Mesenteric fat pad (tissue), 1 donor: ENCODE data around the gene MAP2. TPM values are rescaled to one million over a fixed set of nuclear protein-coding genes. Genes with fewer than 3 reads are reported as not detected.

ENCODE experiments used
- DNase-seq: peaks from one replicate; pipeline ENCODE4 v3.0.0-alpha.2; 2020; ENCODE audit warnings: low spot score
- total RNA-seq: library from RNA; stranded (reverse); fragmentation: NEBNext Ultra II Directional; extraction: Animal tissue kit (Norgen Biotek cat#: 25700); gene quantifications from one replicate; pipeline ENCODE4 v1.2.1, GENCODE V29; 2021
- donor health status: DM: yes; HTN: yes; CAD: no.

The MAP2 gene
- total RNA-seq, 1 donor from 2014 or later = 3.4 TPM

DNA sequence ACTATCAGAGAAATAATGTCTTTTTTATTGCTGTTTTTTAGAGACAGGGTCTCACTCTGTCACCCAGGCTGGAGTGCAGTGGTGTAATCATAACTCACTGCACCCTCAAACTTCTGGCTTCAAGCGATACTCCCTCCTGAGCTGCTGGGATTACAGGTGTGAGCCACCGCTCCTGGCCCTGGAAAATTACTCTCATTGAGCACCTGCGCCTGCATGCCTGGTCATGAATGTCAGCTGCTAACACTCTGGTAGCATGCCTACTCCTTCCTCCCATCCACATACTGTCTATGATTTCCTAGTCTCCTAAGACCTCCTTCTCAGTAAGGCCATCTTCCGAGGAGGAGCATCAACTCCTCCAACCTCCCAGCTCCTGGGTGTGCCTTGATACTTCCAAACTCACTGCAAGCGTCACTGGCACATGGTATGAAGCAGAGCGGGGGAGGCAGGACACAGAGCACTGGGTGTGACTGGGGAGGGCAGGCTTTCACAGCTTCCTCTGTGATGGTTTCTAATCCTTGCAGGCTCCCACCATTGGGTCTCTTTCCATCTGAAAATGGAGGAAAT lies 1.6 kb upstream of the MAP2 start:
- DNase-seq = no peak

GRCh38 chr2:209424199-209424701 lies 403 bp downstream of the MAP2 start:
- peak; percentile 86 for DNase-seq

- no peak for DNase-seq
Observed at GRCh38 chr2:209424781-209425470, 1.1 kb downstream of the MAP2 start.

GRCh38 chr2:209425471-209426071 lies 1.7 kb downstream of the MAP2 start:
- no peak for DNase-seq

- DNase-seq = no peak
Observed at GRCh38 chr2:209426432-209426831, 2.6 kb downstream of the MAP2 start.

GRCh38 chr2:209431701-209432100 lies 7.9 kb downstream of the MAP2 start:
- no peak for DNase-seq

DNA sequence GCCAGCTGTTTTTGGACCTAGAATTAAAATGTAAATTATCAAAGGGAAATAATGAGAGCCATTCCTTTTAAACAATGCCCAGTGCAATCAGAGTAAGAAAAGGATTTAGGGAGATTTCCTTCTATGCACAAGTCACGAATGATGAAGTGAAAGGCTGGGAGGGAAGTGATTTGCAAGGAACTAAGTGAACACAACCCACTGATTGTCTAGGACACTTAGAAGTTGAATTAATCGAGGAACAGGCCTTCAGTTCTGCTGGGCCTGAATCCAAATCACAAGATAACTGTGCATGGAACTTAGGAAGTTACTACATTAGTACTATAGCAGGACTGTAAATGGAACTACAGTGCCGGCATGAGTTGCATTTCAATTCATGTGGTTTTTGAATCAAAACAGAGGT lies 17.7 kb downstream of the MAP2 start:
- no peak for DNase-seq

GRCh38 chr2:209442939-209443338 lies 19.1 kb downstream of the MAP2 start:
- no peak for DNase-seq

DNA sequence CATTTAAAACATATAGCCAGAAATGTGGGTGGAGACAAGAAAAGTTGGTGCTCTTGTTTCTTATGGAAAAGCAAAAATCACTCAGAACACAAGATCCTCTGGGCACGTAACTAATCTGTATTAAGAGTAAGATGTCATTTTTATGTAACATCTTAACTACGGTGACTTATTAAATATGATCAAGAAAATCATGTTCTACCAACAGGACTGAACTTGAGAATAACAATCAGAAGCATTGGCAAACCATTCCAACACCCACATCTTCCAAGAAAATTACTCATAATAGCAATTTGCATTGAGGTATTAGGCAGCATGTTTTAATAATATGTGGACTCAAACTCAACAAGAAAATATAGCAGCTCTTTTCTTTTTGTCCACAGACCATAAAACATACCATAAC lies 21.6 kb downstream of the MAP2 start:
- DNase-seq = no peak

DNA sequence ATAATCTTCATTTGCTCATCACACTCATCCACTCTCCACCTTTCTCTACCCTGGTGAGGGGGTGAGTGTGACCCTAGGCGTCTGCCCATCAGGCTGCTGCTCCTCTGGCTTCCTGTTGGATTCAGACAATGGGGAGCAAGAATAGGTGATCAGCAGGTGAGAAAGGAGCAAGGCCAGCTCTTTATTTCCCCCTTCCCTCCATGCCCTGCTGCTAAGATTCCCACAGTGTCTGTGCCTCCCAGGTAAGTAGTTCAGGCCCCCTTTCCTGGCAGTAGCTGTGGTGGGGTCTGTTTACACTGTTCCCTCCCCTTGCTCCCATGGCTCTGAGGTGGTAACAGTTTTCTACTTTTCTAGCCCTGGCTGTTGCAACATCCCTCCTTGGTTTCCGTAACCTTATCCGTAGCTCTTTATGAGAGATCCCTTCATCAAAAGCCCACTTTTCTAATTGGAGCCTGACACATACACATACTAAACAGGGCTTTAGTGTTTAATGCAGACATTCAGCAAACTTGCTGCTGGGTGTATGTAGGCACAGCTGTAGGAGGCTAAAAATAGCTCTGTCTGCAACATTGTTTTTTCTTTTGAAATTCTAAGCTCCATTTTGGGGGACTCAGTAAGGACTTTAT lies 27.5 kb downstream of the MAP2 start:
- DNase-seq = no peak

GRCh38 chr2:209456489-209456888 lies 32.6 kb downstream of the MAP2 start:
- no peak for DNase-seq

DNA sequence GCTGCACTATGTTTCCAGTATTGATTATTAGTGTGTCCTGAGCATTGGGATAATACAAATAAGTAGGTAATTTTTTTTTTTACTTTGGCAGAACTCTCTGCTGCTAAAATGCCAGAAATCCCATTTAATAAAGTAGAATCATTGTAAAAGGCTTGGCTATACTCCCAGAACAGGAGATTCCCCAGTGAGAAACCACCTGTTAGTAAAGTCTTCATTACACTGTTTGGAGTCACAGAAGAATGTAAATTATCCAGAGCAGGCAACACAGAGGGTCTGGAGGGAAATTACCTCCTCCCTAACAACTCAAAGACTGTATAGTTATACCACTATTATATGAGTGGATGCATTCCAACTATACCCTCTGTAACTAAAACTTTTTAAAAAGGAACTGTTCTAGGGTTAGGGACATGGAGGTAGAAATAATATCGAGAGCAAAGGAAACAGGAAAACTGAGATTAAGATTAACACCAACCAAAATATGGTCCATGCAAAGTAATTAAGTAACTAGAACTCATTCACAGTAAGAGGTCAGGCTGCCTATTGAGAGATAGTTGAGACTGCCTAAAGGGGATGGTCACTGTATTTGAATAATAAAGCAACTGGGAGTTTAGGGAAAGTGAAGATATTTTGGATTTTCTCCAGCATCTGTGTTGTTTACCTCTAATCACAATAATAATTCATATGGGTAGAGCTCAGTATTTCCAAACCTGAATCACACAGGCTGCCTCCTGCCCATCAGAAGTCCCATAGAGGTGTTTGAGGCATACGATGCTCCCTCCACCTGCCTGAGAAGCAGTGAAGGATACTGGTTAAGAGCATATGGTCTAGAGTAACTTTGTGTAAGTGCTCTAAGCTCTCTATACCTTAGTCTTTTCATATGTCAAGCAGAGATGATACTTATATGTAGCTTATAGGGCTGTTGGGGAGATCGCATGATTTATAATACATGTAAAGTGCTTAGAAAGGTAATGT lies 34.4 kb downstream of the MAP2 start:
- DNase-seq = no peak

DNA sequence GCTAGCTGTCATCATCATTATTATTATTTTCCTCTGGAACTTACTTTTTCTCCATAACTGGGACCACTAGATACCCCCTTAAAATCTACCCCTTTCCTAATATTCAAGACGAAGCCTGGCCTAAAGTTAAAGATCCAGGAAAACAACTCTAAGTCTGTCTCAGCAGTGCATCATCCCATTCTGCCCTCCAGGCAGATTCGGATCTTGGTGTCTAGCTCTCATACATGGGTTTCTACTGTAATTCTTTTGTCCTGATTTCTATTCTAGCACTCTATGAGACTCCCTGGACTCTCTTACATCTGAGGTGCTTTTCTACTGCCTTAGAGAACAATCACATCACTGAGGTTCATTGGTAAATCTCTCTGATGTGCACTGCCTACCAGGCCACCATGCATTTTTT lies 35.5 kb downstream of the MAP2 start:
- DNase-seq = no peak

DNA sequence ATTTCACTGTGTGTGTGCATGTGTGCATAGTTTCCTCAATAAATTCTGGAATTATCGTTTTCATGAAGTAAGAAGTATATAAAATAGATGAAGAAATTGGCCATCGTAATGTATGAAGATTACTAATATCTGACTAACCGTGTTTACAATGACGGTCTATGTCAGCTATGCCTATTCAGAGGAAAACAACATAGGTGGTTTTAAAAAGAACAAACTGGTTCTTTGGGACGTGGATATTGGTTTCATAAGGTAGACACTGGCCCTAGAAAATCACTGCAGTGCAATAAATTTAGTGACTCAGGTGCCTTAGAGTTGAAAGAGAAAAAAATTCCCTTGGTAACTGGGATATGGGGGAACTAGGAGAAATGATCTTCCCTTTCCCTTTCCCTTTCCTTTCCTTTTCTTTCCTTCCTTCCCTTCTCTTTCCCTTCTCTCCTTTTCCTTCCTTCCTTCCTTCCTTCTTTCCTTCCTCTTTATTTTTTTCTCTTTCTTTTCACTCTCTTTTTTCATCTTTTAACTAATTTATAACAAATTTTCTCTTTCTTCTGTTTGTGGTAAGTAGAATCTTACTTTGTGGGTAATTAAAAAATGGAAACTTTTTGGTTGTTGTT lies 36.4 kb downstream of the MAP2 start:
- DNase-seq = no peak

DNA sequence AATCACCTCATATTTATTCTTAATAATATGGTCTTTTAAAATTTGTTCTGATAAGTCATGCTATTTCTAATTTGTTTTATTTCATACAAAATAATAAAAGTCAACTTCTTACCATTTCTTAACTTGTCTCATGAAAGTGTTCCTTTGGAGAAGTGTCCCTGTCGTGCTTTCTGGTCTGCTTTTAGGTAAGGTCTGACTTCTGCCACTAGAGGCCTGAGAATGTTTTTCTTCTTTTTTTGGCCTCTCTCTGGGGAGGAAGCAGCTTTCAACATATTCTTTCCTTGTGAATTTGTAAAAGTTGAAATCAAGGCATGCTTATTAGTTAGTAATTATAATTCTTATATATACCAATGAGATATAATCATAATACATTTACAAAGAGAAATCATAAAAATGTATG lies 39.4 kb downstream of the MAP2 start:
- DNase-seq = no peak

- DNase-seq = no peak
Observed at GRCh38 chr2:209463835-209464234, 40.0 kb downstream of the MAP2 start.

DNA sequence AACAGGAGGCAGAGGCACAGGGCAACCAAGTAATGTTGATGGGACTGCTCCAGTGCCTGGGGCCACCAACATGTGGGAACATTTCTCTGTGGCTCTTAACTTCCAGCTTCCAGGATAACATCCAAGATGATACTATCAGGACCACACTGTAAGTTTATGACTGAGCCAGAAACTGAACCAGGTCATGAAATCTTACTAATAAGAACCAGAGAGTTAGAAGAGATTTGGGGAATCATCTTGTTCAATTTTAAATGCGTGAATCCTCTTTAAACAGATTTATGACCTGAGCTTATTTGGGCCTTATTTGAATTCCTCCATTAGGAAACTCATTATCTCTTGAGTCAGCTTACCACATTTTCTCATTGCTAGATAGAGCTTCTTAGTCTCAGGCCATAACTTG lies 45.0 kb downstream of the MAP2 start:
- DNase-seq = no peak

- DNase-seq = no peak
Observed at GRCh38 chr2:209469481-209469880, 45.6 kb downstream of the MAP2 start.

GRCh38 chr2:209470466-209470865 lies 46.6 kb downstream of the MAP2 start:
- no peak for DNase-seq

DNA sequence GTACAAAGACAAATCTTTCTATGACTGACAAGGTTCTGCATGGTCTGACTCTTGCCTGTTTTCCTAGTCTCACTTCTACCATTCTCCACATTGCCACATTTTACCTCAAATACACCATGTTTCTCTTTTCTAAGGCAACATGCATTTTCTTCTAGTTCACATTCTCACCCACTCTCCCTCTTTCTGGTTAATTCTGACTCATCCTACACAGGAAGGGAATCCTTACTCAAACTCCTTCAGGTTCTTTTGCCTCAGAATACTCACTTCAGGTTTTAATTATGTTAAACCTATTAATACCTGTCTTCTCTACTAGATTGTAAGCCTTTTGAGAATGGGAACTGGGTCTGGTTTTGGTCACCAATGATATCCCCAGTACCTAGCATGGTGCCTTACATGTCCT lies 47.2 kb downstream of the MAP2 start:
- DNase-seq = no peak
